GM12878 (cell line): ENCODE data around the gene GRK5. TPM values are rescaled to one million over a fixed set of nuclear protein-coding genes. Genes with fewer than 3 reads are reported as not detected.

ENCODE experiments used
- ATAC-seq: fragments of 200-7000 bp; cut with Tn5 transposase; 3 replicates; pipeline ENCODE4 v1.9.1; 2020; ENCODE audit warnings: mild to moderate bottlenecking, moderate library complexity
- BruUV-seq: library from RNA; stranded (reverse); fragments of 400-500 nt; replicated peaks from 2 replicates; lab custom pipeline; 2021; lab: Mats Ljungman, UMichigan
- CTCF ChIA-PET: fragments of 300-600 bp; sonication (Branson Sonifier 250); formaldehyde crosslinking; extraction: SDS; loops from one replicate; lab custom pipeline; 2021; ENCODE audit warnings: inconsistent platforms; lab: Yijun Ruan, JAX
- POLR2A ChIA-PET: fragments of 350-600 bp; formaldehyde crosslinking; extraction: SDS; loops from one replicate; lab custom pipeline; 2021; ENCODE audit warnings: inconsistent platforms; lab: Charles Lee
- RAD21 ChIA-PET: fragments of 300-600 bp; sonication (Branson Sonifier 250); formaldehyde crosslinking; loops from one replicate; lab custom pipeline; 2023; ENCODE audit warnings: antibody characterized with exemption; ENCODE audit not compliant: unreplicated experiment; lab: Charles Lee
- SMC1A ChIA-PET: fragments of 300-600 bp; sonication (Branson Sonifier 250); formaldehyde crosslinking; loops from one replicate; lab custom pipeline; 2023; ENCODE audit not compliant: unreplicated experiment, uncharacterized antibody; lab: Charles Lee
- DNase-seq: peaks from one replicate; pipeline ENCODE4 v3.0.0-alpha.2; 2011; ENCODE audit warnings: low read depth, low spot score
- FAIRE-seq: peaks from 3 replicates; lab custom pipeline; 2011; peaks lifted over from hg19 to GRCh38; lab: Jason Lieb, UNC
- H2AFZ ChIP-seq: 2 replicates; pipeline ENCODE4 v1.6.0; 2011; ENCODE audit warnings: low read depth, low read length, control low read depth; ENCODE audit not compliant: control insufficient read depth
- H3K27ac ChIP-seq: 2 replicates; pipeline ENCODE4 v1.5.1; 2011; ENCODE audit warnings: control low read depth; ENCODE audit not compliant: control insufficient read depth, insufficient read depth
- H3K27me3 ChIP-seq, 2 experiments: replicated peaks in 1 of 2; 2 replicates each; pipeline versions ENCODE4 v1.6.0 to v1.6.1; 2011; ENCODE audit warnings: low read length in 1 of 2; ENCODE audit not compliant: control insufficient read depth in 2 of 2, insufficient read depth in 2 of 2
- H3K36me3 ChIP-seq, 2 experiments: 2 replicates each; pipeline ENCODE4 v1.5.1; 2011; ENCODE audit warnings: low read length in 1 of 2; ENCODE audit not compliant: control insufficient read depth in 2 of 2, insufficient read depth in 2 of 2
- H3K4me1 ChIP-seq: 2 replicates; pipeline ENCODE4 v1.6.1; 2011; ENCODE audit warnings: mild to moderate bottlenecking, low read length, moderate library complexity, mixed read lengths; ENCODE audit not compliant: control insufficient read depth, insufficient read depth
- H3K4me2 ChIP-seq: 2 replicates; pipeline ENCODE4 v1.6.0; 2011; ENCODE audit warnings: control low read depth; ENCODE audit not compliant: control insufficient read depth, insufficient read depth
- H3K4me3 ChIP-seq: fragments of 200-600 bp; sonication (generic); 2 replicates; pipeline ENCODE4 v1.5.1; 2016
- H3K79me2 ChIP-seq: 2 replicates; pipeline ENCODE4 v1.6.0; 2011; ENCODE audit warnings: low read length; ENCODE audit not compliant: control insufficient read depth, insufficient read depth
- H3K9ac ChIP-seq: 2 replicates; pipeline ENCODE4 v1.8.0; 2011; ENCODE audit warnings: low read length, control low read depth, mixed read lengths; ENCODE audit not compliant: control insufficient read depth, insufficient read depth
- H3K9me3 ChIP-seq: replicated peaks from 3 replicates; pipeline ENCODE4 v1.5.1; 2011; ENCODE audit warnings: mild to moderate bottlenecking, low read length; ENCODE audit not compliant: control insufficient read depth, insufficient read depth
- H4K20me1 ChIP-seq: 2 replicates; pipeline ENCODE4 v1.6.0; 2011; ENCODE audit not compliant: control insufficient read depth, insufficient read depth
- BCLAF1 ChIP-seq: fragments of 450-650 bp; IDR thresholded peaks from 2 replicates; pipeline ENCODE4 v1.6.1; 2017; ENCODE audit warnings: antibody characterized with exemption, mild to moderate bottlenecking, moderate library complexity
- MYB ChIP-seq: fragments of 150-350 bp; IDR thresholded peaks from 2 replicates; pipeline ENCODE4 v1.6.1; 2014; ENCODE audit warnings: mild to moderate bottlenecking, low read depth, low read length, borderline replicate concordance
- NFXL1 ChIP-seq: fragments of 450-650 bp; IDR thresholded peaks from 2 replicates; pipeline ENCODE4 v1.6.1; 2017; ENCODE audit warnings: antibody characterized with exemption, mild to moderate bottlenecking, borderline replicate concordance
- NR2C1 ChIP-seq: fragments of 450-650 bp; IDR thresholded peaks from 2 replicates; pipeline ENCODE4 v1.6.1; 2017; ENCODE audit warnings: antibody characterized with exemption, mild to moderate bottlenecking, moderate library complexity
- SUZ12 ChIP-seq: fragments of 200-600 bp; sonication (generic); IDR thresholded peaks from one replicate; pipeline ENCODE4 v1.6.1; 2018; ENCODE audit warnings: antibody characterized with exemption, mild to moderate bottlenecking; ENCODE audit not compliant: unreplicated experiment
- WGBS: methylation state at CpG from one replicate; pipeline ENCODE4 v1.1.6; 2016; ENCODE audit warnings: low lambda C conversion rate; ENCODE audit not compliant: insufficient replicate concordance, insufficient coverage; ENCODE audit errors: missing lambda C conversion rate; 5-methylcytosine and 5-hydroxymethylcytosine counted together
- in situ Hi-C: fragments of 300-500 bp; cut with MboI; formaldehyde crosslinking; loops from 9 replicates; pipeline ENCODE4 v1.14.3; 2018; ENCODE audit warnings: mixed read lengths
- intact Hi-C: fragments of 100-400 bp; cut with micrococcal nuclease; formaldehyde crosslinking; loops from one replicate; pipeline ENCODE4 v1.14.2; 2022; ENCODE audit not compliant: unreplicated experiment
- polyA plus RNA-seq, 11 experiments: library from polyadenylated mRNA; depleted of rRNA in 4 of 11; unstranded in 6 of 11; stranded (reverse) in 5 of 11; fragments of >200 nt; fragmentation: Nextera tagmentation in 4 of 11; fragmentation: Illumina TruSeq in 1 of 11; extraction: Ambion mirVana in 4 of 11; extraction: Trizol in 1 of 11; gene quantifications; 1 replicate in 1 of 11; 2 replicates in 10 of 11; pipeline versions ENCODE4 v1.2.1 to v1.2.3, GENCODE V29; 2011 to 2016; ENCODE audit warnings: inconsistent platforms in 2 of 11, missing spikeins in 2 of 11, low read depth in 1 of 11
- total RNA-seq, 4 experiments: library from RNA; depleted of rRNA in 3 of 4; stranded (reverse); fragments of >200 nt in 3 of 4; fragmentation: Illumina TruSeq in 1 of 4; extraction: Trizol in 1 of 4; gene quantifications; 2 replicates each; pipeline versions ENCODE4 v1.2.1 to v1.2.3, GENCODE V29; 2013 to 2021

The GRK5 gene
- total and polyA plus RNA-seq, 10 of the 15 experiments (the other 5 are each of a cell fraction or from before 2014, with no cell fraction given): 0.11 to 22.1 (median 10.0) TPM

GRCh38 chr10:119480667-119481066 lies 273.3 kb downstream of the GRK5 start:
- ChIA-PET POLR2A (interaction anchor here (0.7 to 1.3 kb wide), 4 partner anchors 13 to 269 kb away, joined by 3 to 5 read pairs (median 4); no protein-coding TSS in a partner anchor), SMC1A (interaction anchor here (0.8 to 1.2 kb wide), 3 partner anchors 22 to 61 kb away, joined by 3 read pairs; no protein-coding TSS in a partner anchor), CTCF (interaction anchor here (1.0 to 2.0 kb wide), 2 partner anchors 9 to 282 kb away, joined by 4 to 9 read pairs; no protein-coding TSS in a partner anchor), RAD21 (interaction anchor here (0.8 to 1.2 kb wide), 3 partner anchors 9 to 282 kb away, joined by 3 to 4 read pairs (median 4); no protein-coding TSS in a partner anchor)
- FAIRE-seq (no peak), ATAC-seq (no peak), DNase-seq (no peak)
- H3K36me3 ChIP-seq: no peaks in the 10 kb centered on the region
- H3K9ac ChIP-seq: no peak overlapping the region
- H2AFZ ChIP-seq: no peak overlapping the region
- H3K27ac ChIP-seq: no peak overlapping the region
- intact Hi-C loops: no loop called here
- peaks cover 25% of the 10 kb centered on the region for H3K4me1 ChIP-seq
- TF ChIP-seq NFXL1 (no peak), BCLAF1 (no peak), NR2C1 (no peak), MYB (no peak), SUZ12 (no peak)
- H3K4me2 ChIP-seq: no peak overlapping the region
- H3K4me3 ChIP-seq: no peak overlapping the region
- in situ Hi-C loops: no loop called here
- no peaks in the 10 kb centered on the region for H4K20me1 ChIP-seq
- no peaks in the 10 kb centered on the region for H3K27me3 ChIP-seq
- no TSS peak for BruUV-seq
- no peaks in the 10 kb centered on the region for H3K9me3 ChIP-seq
- WGBS: 83% methylated on average over 4 of the region's 4 CpGs
- no peaks in the 10 kb centered on the region for H3K79me2 ChIP-seq
